GM10847 (cell line): Measurements from ENCODE around the gene CELSR1.

ENCODE experiments used
- POLR2A ChIP-seq: IDR thresholded peaks from 2 replicates; pipeline ENCODE4 v1.6.1; 2011; ENCODE audit not compliant: insufficient read length; ENCODE audit errors: extremely low read depth

The CELSR1 gene

DNA sequence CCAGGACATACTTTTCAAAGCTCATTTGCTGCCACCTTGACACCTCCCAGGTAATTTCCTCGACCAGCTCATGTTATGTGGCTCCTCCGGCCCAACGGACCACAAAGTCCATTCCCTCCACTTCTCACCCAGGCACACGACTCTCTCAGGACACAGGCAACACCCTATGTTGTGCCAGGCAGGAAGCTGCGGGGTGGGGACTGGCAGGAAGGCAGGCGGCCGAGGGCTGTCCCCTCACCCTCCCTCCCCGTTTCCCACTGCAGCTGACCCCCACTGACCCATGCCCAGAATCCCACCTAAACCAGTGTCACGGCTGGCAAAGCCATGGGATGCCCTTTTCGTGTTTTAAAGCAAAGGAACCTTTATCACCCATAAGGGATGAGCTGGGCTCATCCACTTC, 20.8 kb downstream of the CELSR1 start:
- TF ChIP-seq POLR2A: no peak

GRCh38 chr22:46515208-46516111, 22.0 kb downstream of the CELSR1 start:
- no peak for TF ChIP-seq POLR2A

- TF ChIP-seq POLR2A: no peak
These were observed 22.7 kb downstream of the CELSR1 start for GRCh38 chr22:46514592-46515207.

DNA sequence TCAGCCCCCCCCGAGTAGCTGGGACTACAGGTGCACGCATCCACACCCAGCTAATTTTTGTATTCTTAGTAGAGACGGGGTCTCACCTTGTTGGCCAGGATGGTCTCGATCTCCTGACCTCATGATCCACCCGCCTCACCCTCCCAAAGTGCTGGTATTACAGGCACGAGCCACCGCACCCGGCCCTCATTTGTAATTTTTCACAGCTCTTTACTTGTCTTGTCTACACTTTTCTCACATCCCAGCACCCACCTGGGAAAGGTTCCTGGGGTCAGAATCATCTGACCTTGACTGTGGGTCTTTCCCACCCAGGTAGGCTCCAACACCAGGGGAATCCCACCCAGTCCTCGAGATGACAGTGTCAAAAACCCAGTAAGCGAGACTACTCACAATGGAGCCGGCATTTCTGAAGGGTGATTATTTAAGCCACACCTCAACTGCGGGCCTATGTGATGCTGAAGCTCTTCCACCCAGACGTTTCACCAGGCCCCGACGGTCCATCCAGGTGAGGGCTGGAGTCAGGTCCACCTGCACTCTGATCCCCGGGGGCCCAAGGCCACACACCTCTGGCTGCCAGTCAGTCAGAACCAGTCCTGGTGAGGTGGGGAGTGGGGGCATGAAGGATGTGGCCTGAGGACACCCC, 23.4 kb downstream of the CELSR1 start:
- no peak for TF ChIP-seq POLR2A

DNA sequence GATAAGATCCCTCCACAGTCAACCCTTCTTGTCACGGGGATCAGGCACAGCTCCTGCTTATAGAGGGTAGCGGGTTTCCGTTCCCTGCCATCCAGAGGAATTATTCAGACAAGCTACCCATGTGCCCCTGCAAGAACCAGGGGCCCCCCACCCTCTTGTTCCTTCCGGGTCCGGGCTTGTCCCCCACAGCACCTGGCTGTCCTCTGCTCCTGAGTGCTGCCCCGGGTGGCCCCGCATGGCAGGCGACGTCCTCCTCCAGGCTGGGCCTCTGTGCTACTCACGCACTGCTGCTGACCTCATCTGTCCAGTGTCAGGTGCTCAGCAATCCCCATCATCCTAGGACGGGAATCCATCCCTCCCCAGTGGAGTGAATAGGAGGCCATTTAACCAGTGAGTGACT, 24.7 kb downstream of the CELSR1 start:
- no peak for TF ChIP-seq POLR2A

GRCh38 chr22:46512039-46512370, 25.4 kb downstream of the CELSR1 start:
- TF ChIP-seq POLR2A: no peak

GRCh38 chr22:46511151-46512038, 26.0 kb downstream of the CELSR1 start:
- TF ChIP-seq POLR2A: no peak

DNA sequence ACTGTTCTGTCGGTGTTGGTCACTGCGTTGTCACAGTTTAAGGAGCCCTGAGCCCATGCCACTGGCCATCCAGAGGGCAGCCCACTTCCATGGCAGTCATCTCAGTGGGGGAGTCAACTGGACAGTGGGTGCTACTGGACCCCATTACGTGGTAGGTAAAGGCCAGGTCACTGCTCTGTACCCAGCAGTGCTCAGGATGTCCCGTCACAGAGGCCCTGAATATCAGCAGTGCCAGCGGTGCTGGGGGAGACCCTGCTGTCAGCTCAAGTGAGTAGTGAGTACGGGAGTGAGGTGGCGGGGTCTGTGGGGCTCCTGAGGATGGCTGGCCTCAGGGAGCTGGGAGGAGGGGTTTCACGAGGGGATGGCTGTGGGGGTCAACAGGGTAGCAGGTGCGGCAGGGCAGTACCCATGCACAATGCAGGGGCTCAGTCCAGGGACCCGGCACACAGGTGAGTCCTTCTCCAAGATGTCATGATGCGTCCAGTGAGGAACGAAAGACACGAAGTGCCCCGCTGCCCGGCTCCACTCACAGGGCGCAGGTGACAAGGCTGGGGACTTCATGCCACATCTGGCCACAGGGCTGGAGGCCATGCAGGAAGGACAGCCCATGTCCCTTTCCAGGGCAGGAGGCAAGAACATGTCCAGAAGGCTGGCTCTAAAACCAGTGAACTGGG, 27.9 kb downstream of the CELSR1 start:
- no peak for TF ChIP-seq POLR2A

- TF ChIP-seq POLR2A: no peak
These were observed 28.9 kb downstream of the CELSR1 start for GRCh38 chr22:46508491-46508999.

GRCh38 chr22:46507451-46508425, 29.7 kb downstream of the CELSR1 start:
- TF ChIP-seq POLR2A: no peak

DNA sequence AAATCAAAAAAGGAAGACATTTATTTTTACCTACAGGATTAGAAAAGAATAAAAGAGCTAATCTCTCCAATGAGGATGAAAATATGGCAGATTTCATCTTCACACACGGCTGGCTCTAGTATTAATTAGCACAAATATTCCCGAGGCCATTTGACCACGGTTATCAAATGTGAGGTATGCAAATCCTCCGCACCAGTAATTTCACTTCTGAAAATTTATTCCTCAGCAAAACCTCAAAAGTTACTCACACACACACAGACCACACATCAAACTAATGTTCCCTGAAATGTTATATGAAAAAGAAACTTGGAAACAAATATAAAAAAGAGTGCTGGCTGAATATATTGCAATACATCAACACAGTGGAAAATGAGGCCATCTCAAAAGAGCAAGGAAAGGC, 32.8 kb downstream of the CELSR1 start:
- TF ChIP-seq POLR2A: no peak

DNA sequence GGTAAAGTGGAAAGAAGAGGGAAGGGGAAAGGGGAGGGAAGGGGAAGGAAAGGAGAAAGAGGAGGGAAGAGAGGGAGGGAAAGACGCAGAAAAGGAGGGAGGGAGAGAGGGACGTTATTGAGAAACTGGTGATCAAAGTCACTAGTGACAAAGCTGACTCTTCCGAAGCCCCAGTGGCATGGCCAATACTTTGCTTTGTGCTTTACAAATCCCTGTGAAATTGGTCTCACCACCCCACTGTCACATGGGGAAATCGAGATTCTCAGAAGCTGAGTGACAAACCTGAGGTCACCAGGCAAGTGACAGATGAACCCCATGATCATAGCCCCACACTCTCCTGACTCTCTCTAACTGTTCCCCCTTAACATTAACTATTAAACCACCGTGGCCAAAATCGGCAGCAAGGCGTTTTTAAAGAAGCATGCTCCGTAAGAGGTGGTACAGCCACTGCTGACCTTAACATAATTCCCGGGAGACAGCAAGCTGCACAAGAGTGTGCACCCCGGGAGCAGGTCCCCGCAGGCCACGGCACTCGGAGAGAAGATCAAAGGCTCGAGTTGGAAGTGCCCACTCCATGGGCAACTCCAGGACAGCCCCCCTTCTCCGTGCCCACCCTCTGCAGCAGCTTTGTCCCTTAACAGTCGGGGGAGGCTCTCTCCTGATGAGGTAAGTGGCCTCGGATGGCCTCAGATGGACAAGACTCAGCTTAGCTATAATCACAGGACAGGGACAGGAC, 34.8 kb downstream of the CELSR1 start:
- no peak for TF ChIP-seq POLR2A

DNA sequence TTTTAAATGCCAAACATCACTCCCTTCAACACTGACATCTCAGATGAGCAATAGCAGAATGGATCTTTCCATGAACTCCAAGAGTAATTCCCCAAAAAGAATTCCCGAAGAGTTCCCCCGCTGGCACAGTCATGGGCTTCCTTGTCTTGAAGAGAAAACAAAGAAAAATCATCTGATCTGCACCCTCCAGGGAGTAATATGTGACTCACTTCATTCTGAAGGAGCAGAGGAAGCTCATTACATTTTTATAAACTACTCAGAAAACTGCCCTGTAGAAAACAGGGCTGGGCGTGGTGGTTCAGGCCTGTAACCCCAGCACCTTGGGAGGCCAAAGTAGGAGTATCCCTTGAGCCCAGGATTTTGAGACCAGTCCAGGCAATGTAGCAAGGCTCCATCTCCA, 35.7 kb downstream of the CELSR1 start:
- no peak for TF ChIP-seq POLR2A
